HepG2 (cell line): ENCODE results near the gene TSSK3. TPM values are rescaled to one million over a fixed set of nuclear protein-coding genes. Genes with fewer than 3 reads are reported as not detected.

Experiments
- ATRX ChIP-seq: sonication (generic); formaldehyde crosslinking; IDR thresholded peaks from 2 replicates; pipeline ENCODE4 v1.4.0; 2020; ENCODE audit warnings: missing genetic modification reagents, borderline replicate concordance
- BCL6 ChIP-seq: IDR thresholded peaks from 2 replicates; pipeline ENCODE4 v1.6.1; 2016; ENCODE audit warnings: missing genetic modification reagents, missing compliant biosample characterization
- CBFB ChIP-seq: sonication (generic); formaldehyde crosslinking; IDR thresholded peaks from 2 replicates; pipeline ENCODE4 v1.4.0; 2020; ENCODE audit warnings: missing genetic modification reagents
- DNMT3B ChIP-seq: conservative IDR thresholded peaks from 2 replicates; pipeline ENCODE4 v1.6.1; 2016; ENCODE audit warnings: missing biosample characterization, control low read depth
- GABPA ChIP-seq, 2 experiments: IDR thresholded peaks; 2 replicates each; pipeline ENCODE4 v1.6.1; 2011 to 2016; ENCODE audit warnings: low read depth in 2 of 2, low read length in 1 of 2, missing biosample characterization in 1 of 2, missing genetic modification characterization in 1 of 2
- GPN1 ChIP-seq: sonication (generic); formaldehyde crosslinking; IDR thresholded peaks from 2 replicates; pipeline ENCODE4 v1.5.1; 2020; ENCODE audit warnings: missing genetic modification reagents, borderline replicate concordance
- IRF2 ChIP-seq: IDR thresholded peaks from 2 replicates; pipeline ENCODE4 v1.6.1; 2018; ENCODE audit warnings: missing genetic modification reagents, missing compliant biosample characterization
- KDM6A ChIP-seq: IDR thresholded peaks from 2 replicates; pipeline ENCODE4 v1.6.1; 2016; ENCODE audit warnings: low read depth
- MEF2D ChIP-seq: sonication (generic); formaldehyde crosslinking; IDR thresholded peaks from 2 replicates; pipeline ENCODE4 v1.5.1; 2020; ENCODE audit warnings: mild to moderate bottlenecking, missing genetic modification reagents
- ONECUT2 ChIP-seq: sonication (generic); formaldehyde crosslinking; IDR thresholded peaks from 2 replicates; pipeline ENCODE4 v1.4.0; 2020; ENCODE audit warnings: missing genetic modification reagents
- PHF21A ChIP-seq: sonication (generic); formaldehyde crosslinking; IDR thresholded peaks from 2 replicates; pipeline ENCODE4 v1.5.0; 2020; ENCODE audit warnings: mild to moderate bottlenecking, missing genetic modification reagents
- RAD51 ChIP-seq: fragments of 450-650 bp; IDR thresholded peaks from 2 replicates; pipeline ENCODE4 v1.6.1; 2016; ENCODE audit warnings: borderline replicate concordance
- RFX1 ChIP-seq: fragments of 450-650 bp; IDR thresholded peaks from 2 replicates; pipeline ENCODE4 v1.6.1; 2017
- SMAD1 ChIP-seq: sonication (generic); formaldehyde crosslinking; IDR thresholded peaks from 2 replicates; pipeline ENCODE4 v1.4.0; 2020; ENCODE audit warnings: missing genetic modification reagents, low read depth, mild to moderate bottlenecking, borderline replicate concordance
- TCF7L2 ChIP-seq: IDR thresholded peaks from 2 replicates; pipeline ENCODE4 v1.6.1; 2011; ENCODE audit warnings: mild to moderate bottlenecking, low read depth, low read length, moderate library complexity
- WIZ ChIP-seq: sonication (generic); formaldehyde crosslinking; IDR thresholded peaks from 2 replicates; pipeline ENCODE4 v1.5.1; 2020; ENCODE audit warnings: mild to moderate bottlenecking, missing genetic modification reagents
- ZEB1 ChIP-seq: IDR thresholded peaks from 2 replicates; pipeline ENCODE4 v1.6.1; 2012; ENCODE audit warnings: mild to moderate bottlenecking, low read depth, inconsistent platforms; ENCODE audit not compliant: insufficient replicate concordance
- ZFP1 ChIP-seq: IDR thresholded peaks from 2 replicates; pipeline ENCODE4 v1.6.1; 2016
- ZNF282 ChIP-seq: fragments of 450-650 bp; IDR thresholded peaks from 2 replicates; pipeline ENCODE4 v1.6.1; 2018; ENCODE audit not compliant: partially characterized antibody
- ZSCAN25 ChIP-seq: sonication (generic); formaldehyde crosslinking; IDR thresholded peaks from 2 replicates; pipeline ENCODE4 v1.8.0; 2022; ENCODE audit warnings: mild to moderate bottlenecking, missing genetic modification reagents
- polyA plus RNA-seq, 8 experiments: library from polyadenylated mRNA; depleted of rRNA in 3 of 8; stranded (reverse) in 7 of 8; unstranded in 1 of 8; fragments of >200 nt; fragmentation: Illumina TruSeq in 4 of 8; extraction: Trizol in 4 of 8; gene quantifications; 2 replicates each; pipeline versions ENCODE4 v1.2.1 to v1.2.3, GENCODE V29; 2011 to 2016; ENCODE audit warnings: low read depth in 4 of 8, missing spikeins in 1 of 8, mixed read lengths in 1 of 8; ENCODE audit not compliant: insufficient read depth in 1 of 8
- total RNA-seq, 5 experiments: library from RNA; depleted of rRNA; stranded (reverse); fragments of >200 nt; fragmentation: Illumina TruSeq; extraction: Trizol; gene quantifications; 2 replicates each; pipeline ENCODE4 v1.2.3, GENCODE V29; 2016; ENCODE audit warnings: low read depth in 1 of 5
- TF ChIP-seq, protein P1 (sequence below): sonication (generic); formaldehyde crosslinking; IDR thresholded peaks from 2 replicates; pipeline ENCODE4 v1.8.0; 2022; ENCODE audit warnings: mild to moderate bottlenecking, missing genetic modification reagents, borderline replicate concordance
- TF ChIP-seq, protein P2 (sequence below): sonication (generic); formaldehyde crosslinking; IDR thresholded peaks from 2 replicates; pipeline ENCODE4 v1.4.0; 2020; ENCODE audit warnings: mild to moderate bottlenecking, missing genetic modification reagents
- TF ChIP-seq, protein P3 (sequence below): sonication (generic); formaldehyde crosslinking; IDR thresholded peaks from 2 replicates; pipeline ENCODE4 v1.5.0; 2020; ENCODE audit warnings: mild to moderate bottlenecking, missing genetic modification reagents
- TF ChIP-seq, protein P4 (sequence below): sonication (generic); formaldehyde crosslinking; IDR thresholded peaks from 2 replicates; pipeline ENCODE4 v1.5.1; 2020; ENCODE audit warnings: missing genetic modification reagents, mild to moderate bottlenecking, borderline replicate concordance
- TF ChIP-seq, protein P5 (sequence below): sonication (generic); formaldehyde crosslinking; IDR thresholded peaks from 2 replicates; pipeline ENCODE4 v1.4.0; 2020; ENCODE audit warnings: missing genetic modification reagents, low read depth, mild to moderate bottlenecking, borderline replicate concordance

The TSSK3 gene
- total and polyA plus RNA-seq, 2 of the 13 experiments (the other 11 are each of a cell fraction or from before 2014, with no cell fraction given), result 1.0 to 1.1 TPM

DNA sequence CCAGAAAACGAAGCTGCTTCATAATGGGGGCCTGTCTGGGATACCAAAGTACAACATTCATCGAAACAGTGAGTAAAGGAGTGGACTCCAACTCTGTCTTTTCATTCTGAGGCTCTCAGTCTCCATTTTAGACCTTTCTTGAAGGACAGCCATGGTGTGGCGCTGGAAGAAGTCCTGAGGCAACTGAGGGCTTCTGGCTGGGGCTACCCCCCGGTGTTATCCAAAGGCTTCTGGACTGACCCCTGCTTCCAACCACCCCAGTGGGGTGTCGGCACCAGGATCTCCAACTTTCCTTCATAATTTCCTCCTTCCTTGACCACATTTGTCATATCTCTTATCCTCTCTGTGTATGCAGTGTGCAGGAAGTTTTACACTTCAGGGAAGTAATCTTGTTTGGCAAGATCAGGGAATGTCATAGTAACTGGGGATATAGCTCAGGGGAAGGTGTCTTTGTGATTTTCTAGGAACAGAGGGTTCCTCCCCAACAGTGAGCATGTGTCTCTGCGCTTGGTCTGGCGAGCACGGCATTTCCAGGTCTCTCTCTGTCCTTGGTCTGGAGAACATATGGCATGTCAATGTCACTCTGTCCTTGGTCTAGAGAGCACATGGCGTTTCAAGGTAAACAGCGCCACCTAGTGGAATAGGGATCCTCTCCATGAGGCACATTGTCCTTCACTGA, 51.3 kb downstream of the TSSK3 start (continued):
- TF ChIP-seq, protein P1, sequence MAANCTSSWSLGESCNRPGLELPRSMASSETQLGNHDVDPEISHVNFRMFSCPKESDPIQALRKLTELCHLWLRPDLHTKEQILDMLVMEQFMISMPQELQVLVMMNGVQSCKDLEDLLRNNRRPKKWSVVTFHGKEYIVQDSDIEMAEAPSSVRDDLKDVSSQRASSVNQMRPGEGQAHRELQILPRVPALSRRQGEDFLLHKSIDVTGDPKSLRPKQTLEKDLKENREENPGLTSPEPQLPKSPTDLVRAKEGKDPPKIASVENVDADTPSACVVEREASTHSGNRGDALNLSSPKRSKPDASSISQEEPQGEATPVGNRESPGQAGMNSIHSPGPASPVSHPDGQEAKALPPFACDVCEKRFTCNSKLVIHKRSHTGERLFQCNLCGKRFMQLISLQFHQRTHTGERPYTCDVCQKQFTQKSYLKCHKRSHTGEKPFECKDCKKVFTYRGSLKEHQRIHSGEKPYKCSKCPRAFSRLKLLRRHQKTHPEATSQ (CRISPR knock-in tag), result no peak
- TF ChIP-seq ZFP1 (no peak), RAD51 (no peak), KDM6A (CRISPR knock-in tag) (no peak), ZEB1 (no peak), GABPA (IDR thresholded peaks at IDR 0.05; ENCODE audit: low read depth, low read length) (no peak), GABPA (CRISPR knock-in tag; IDR thresholded peaks at IDR 0.05; ENCODE audit: low read depth) (no peak), RFX1 (no peak), TCF7L2 (no peak), GPN1 (no peak), ZSCAN25 (CRISPR knock-in tag) (no peak), ATRX (CRISPR knock-in tag) (no peak), DNMT3B (CRISPR knock-in tag) (no peak), ZNF282 (no peak), PHF21A (CRISPR knock-in tag) (no peak), ONECUT2 (CRISPR knock-in tag) (no peak), MEF2D (CRISPR knock-in tag) (no peak), SMAD1 (no peak), WIZ (CRISPR knock-in tag) (no peak), IRF2 (0 out of 2 replicates have a peak, but pooled peaks have one; percentile 35), BCL6 (peak; percentile 54), CBFB (CRISPR knock-in tag) (peak; percentile 30; the same call in 1 of the 2 replicates)
- TF ChIP-seq, protein P2, sequence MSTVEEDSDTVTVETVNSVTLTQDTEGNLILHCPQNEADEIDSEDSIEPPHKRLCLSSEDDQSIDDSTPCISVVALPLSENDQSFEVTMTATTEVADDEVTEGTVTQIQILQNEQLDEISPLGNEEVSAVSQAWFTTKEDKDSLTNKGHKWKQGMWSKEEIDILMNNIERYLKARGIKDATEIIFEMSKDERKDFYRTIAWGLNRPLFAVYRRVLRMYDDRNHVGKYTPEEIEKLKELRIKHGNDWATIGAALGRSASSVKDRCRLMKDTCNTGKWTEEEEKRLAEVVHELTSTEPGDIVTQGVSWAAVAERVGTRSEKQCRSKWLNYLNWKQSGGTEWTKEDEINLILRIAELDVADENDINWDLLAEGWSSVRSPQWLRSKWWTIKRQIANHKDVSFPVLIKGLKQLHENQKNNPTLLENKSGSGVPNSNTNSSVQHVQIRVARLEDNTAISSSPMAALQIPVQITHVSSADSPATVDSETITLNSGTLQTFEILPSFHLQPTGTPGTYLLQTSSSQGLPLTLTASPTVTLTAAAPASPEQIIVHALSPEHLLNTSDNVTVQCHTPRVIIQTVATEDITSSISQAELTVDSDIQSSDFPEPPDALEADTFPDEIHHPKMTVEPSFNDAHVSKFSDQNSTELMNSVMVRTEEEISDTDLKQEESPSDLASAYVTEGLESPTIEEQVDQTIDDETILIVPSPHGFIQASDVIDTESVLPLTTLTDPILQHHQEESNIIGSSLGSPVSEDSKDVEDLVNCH (CRISPR knock-in tag), result no peak
- TF ChIP-seq, protein P3, sequence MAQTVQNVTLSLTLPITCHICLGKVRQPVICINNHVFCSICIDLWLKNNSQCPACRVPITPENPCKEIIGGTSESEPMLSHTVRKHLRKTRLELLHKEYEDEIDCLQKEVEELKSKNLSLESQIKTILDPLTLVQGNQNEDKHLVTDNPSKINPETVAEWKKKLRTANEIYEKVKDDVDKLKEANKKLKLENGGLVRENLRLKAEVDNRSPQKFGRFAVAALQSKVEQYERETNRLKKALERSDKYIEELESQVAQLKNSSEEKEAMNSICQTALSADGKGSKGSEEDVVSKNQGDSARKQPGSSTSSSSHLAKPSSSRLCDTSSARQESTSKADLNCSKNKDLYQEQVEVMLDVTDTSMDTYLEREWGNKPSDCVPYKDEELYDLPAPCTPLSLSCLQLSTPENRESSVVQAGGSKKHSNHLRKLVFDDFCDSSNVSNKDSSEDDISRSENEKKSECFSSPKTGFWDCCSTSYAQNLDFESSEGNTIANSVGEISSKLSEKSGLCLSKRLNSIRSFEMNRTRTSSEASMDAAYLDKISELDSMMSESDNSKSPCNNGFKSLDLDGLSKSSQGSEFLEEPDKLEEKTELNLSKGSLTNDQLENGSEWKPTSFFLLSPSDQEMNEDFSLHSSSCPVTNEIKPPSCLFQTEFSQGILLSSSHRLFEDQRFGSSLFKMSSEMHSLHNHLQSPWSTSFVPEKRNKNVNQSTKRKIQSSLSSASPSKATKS (CRISPR knock-in tag), result no peak
- TF ChIP-seq, protein P4, sequence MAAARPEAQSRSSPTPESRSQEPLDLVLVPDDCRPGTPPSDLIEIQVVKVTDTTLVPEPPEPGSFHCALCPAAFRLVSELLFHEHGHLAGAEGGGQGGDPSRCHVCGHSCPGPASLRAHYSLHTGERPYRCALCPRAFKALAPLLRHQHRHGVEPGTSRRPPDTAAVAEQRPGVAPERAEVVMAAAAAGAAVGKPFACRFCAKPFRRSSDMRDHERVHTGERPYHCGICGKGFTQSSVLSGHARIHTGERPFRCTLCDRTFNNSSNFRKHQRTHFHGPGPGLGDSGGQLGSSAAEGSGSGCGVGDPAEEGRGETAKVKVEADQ (CRISPR knock-in tag), result no peak
- TF ChIP-seq, protein P5, sequence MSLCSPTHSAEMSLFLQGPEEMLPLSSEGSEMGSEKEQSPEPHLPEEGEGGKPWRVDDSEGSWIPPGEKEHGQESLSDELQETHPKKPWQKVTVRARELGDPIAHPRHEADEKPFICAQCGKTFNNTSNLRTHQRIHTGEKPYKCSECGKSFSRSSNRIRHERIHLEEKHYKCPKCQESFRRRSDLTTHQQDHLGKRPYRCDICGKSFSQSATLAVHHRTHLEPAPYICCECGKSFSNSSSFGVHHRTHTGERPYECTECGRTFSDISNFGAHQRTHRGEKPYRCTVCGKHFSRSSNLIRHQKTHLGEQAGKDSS (CRISPR knock-in tag), result 0 out of 2 replicates have a peak, but pooled peaks have one; percentile 47
